Mesothelial cell of epicardium (in vitro differentiated cells): ENCODE results near the gene PPM1F. TPM values are rescaled to one million over a fixed set of nuclear protein-coding genes. Genes with fewer than 3 reads are reported as not detected.

ENCODE experiments used
- DNase-seq, 2 experiments: peaks; one replicate each; pipeline ENCODE4 v3.0.0; 2021; ENCODE audit warnings: low spot score in 2 of 2; ENCODE audit not compliant: unreplicated experiment in 2 of 2
- H3K27ac Mint-ChIP-seq: 2 replicates; pipeline ENCODE4 v1.8.0; 2021; ENCODE audit warnings: mixed read lengths
- H3K27me3 Mint-ChIP-seq: 2 replicates; pipeline ENCODE4 v1.8.0; 2021; ENCODE audit warnings: low read depth, mixed read lengths
- H3K36me3 Mint-ChIP-seq: 2 replicates; pipeline ENCODE4 v1.8.0; 2021; ENCODE audit warnings: mixed read lengths
- H3K4me1 Mint-ChIP-seq: 2 replicates; pipeline ENCODE4 v1.8.0; 2021; ENCODE audit warnings: mixed read lengths
- H3K4me3 Mint-ChIP-seq: 2 replicates; pipeline ENCODE4 v1.8.0; 2021; ENCODE audit warnings: mild to moderate bottlenecking, moderate library complexity, mixed read lengths
- H3K9me3 Mint-ChIP-seq: 2 replicates; pipeline ENCODE4 v1.8.0; 2021; ENCODE audit warnings: mixed read lengths
- CTCF ChIP-seq: fragments of 200-600 bp; sonication (generic); IDR thresholded peaks from one replicate; pipeline ENCODE4 v1.5.0; 2021; ENCODE audit warnings: antibody characterized with exemption; ENCODE audit not compliant: unreplicated experiment
- total RNA-seq: library from RNA; stranded (reverse); gene quantifications from 3 replicates; pipeline ENCODE4 v1.2.1, GENCODE V29; 2021

Gene PPM1F
- total RNA-seq, 1 donor from 2014 or later, result 34.6 TPM

- H3K4me1 Mint-ChIP-seq, result no peaks in the 10 kb centered on the region
- no peaks in the 10 kb centered on the region for H3K36me3 Mint-ChIP-seq
- TF ChIP-seq CTCF, result no peak
- H3K4me3 Mint-ChIP-seq, result no peak overlapping the region
- no peaks in the 10 kb centered on the region for H3K9me3 Mint-ChIP-seq
- peaks cover 42% of the 10 kb centered on the region for H3K27me3 Mint-ChIP-seq
- no peak for DNase-seq
- H3K27ac Mint-ChIP-seq, result no peak overlapping the region
These were observed 43.0 kb upstream of the PPM1F start for GRCh38 chr22:21995660-21996059.

- H3K4me1 Mint-ChIP-seq, result no peaks in the 10 kb centered on the region
- peaks cover 41% of the 10 kb centered on the region for H3K27me3 Mint-ChIP-seq
- H3K27ac Mint-ChIP-seq, result no peak overlapping the region
- TF ChIP-seq CTCF, result no peak
- DNase-seq, result no peak
- no peaks in the 10 kb centered on the region for H3K9me3 Mint-ChIP-seq
- H3K4me3 Mint-ChIP-seq, result no peak overlapping the region
- no peaks in the 10 kb centered on the region for H3K36me3 Mint-ChIP-seq
These were observed 42.3 kb upstream of the PPM1F start for GRCh38 chr22:21994881-21995444.

DNA sequence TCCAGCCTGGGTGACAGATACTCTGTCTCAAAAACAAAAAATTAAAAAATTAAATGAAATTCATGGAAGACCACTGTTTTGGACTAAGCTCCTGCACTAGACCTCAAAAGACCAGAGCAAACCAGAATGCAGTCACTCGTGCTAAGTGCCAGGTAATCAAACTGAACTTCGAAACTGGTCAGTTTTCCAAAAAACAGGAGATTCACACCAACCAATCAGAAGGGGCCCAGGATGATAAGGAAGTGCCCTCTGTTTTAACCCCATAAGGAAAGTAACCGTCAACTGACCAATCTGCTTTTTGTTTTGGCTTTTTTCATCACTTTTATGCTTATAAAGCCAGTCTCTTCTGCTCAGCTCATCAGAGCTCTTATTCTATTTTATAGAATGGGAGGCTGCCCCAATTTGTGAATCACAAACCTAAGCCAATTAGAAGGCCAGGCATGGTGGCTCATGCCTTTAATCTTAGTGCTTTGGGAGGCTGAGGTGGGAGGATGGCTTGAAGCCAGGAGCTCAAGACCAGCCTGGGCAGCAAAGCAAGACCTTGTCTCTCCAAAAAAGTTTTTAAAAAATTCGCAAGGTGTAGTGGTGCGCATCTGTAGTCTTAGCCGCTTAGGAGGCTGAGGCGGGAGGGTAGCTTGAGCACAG lies 40.1 kb upstream of the PPM1F start:
- no peak for DNase-seq
- Mint-ChIP-seq H3K27ac (no peak overlapping the region), H3K36me3 (no peaks in the 10 kb centered on the region), H3K27me3 (peaks cover 41% of the 10 kb centered on the region), H3K4me3 (no peak overlapping the region), H3K4me1 (no peaks in the 10 kb centered on the region), H3K9me3 (no peaks in the 10 kb centered on the region)
- TF ChIP-seq CTCF, result no peak

- Mint-ChIP-seq H3K9me3 (no peaks in the 10 kb centered on the region), H3K36me3 (no peaks in the 10 kb centered on the region), H3K27me3 (peaks cover 36% of the 10 kb centered on the region), H3K4me3 (no peak overlapping the region), H3K27ac (no peak overlapping the region), H3K4me1 (no peaks in the 10 kb centered on the region)
- no peak for TF ChIP-seq CTCF
- DNase-seq, result no peak
These were observed 39.1 kb upstream of the PPM1F start for GRCh38 chr22:21991774-21992173.

GRCh38 chr22:21991304-21991596 lies 38.6 kb upstream of the PPM1F start:
- no peaks in the 10 kb centered on the region for H3K4me1 Mint-ChIP-seq
- no peak for TF ChIP-seq CTCF
- H3K27me3 Mint-ChIP-seq, result peaks cover 34% of the 10 kb centered on the region

More at GRCh38 chr22:21991304-21991596, 38.6 kb upstream of the PPM1F start:
- no peaks in the 10 kb centered on the region for H3K36me3 Mint-ChIP-seq
- H3K4me3 Mint-ChIP-seq, result no peak overlapping the region
- no peak overlapping the region for H3K27ac Mint-ChIP-seq
- no peak for DNase-seq
- H3K9me3 Mint-ChIP-seq, result no peaks in the 10 kb centered on the region
